Measurements from ENCODE around the gene ARMC9. TPM values are rescaled to one million over a fixed set of nuclear protein-coding genes. Genes with fewer than 3 reads are reported as not detected.
"Not testable (repeated sequence)": the region's sequence is repeated elsewhere in the genome, so short reads cannot be mapped to it uniquely, and the experiment has no call there.

Gene ARMC9
- total RNA-seq, 1 donor from 2014 or later, result 3.9 TPM

DNA sequence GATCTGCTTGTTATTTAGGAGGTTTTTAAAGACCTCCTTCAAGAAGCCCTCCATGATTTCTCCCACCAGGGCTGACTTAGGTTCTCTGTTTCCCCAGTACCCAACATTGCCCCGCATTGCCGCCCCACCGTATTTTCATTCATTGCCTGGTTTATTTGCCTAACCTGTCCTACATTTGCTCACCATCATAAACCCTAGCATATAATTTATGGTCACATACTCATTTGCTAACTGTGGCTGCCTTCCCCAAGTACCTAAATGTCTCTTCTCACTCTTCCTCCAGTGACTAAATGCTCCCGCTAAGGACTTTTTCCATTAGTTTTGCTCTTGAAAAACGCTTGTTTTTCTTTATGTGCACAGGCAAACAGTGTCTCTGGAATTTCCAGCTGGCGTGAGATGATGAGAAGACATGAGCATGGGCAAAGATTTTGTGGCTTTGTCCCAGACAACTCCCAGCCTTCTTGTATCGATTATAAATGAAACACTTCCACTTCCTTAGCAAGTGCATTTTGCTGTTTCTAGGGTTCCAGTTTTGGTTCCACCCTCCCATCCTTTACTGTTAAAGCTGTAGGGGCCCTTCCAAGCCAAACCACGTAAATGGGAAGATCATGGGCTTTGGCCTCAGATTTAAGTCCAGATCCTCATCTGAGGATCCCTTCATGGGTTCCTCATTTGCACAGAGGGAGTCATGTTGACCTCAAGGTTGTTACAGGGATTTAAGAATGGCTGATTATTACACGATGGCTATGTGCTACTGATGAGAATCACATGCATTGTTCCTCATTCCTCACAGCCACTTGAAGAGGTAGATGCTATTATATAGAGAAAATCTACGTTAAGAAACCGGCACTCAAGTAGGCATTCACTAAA lies 21.0 kb upstream of the ARMC9 start:
- intact Hi-C loops (cut with DNase I), result no loop called here
- no peak for DNase-seq (ENCODE audit: low spot score)

DNA sequence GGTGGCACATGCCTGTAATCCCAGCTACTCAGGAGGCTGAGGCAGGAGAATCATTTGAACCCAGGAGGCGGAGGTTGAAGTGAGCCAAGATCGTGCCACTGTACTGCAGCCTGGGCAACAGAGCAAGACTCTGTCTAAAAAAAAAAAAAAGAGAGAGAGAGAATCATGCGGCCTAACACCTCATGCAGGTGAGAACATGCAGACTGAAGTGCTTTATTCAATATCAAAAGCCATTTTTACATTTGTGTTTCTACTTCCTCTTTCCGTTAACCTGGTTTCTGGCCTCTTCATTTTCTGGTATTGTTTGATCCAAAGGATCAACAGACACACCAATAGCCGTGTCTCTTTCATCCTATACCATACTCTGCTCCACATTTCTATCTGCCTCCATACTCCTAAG lies 19.6 kb upstream of the ARMC9 start:
- DNase-seq (ENCODE audit: low spot score); intact Hi-C loops (cut with DNase I): not testable (repeated sequence)

DNA sequence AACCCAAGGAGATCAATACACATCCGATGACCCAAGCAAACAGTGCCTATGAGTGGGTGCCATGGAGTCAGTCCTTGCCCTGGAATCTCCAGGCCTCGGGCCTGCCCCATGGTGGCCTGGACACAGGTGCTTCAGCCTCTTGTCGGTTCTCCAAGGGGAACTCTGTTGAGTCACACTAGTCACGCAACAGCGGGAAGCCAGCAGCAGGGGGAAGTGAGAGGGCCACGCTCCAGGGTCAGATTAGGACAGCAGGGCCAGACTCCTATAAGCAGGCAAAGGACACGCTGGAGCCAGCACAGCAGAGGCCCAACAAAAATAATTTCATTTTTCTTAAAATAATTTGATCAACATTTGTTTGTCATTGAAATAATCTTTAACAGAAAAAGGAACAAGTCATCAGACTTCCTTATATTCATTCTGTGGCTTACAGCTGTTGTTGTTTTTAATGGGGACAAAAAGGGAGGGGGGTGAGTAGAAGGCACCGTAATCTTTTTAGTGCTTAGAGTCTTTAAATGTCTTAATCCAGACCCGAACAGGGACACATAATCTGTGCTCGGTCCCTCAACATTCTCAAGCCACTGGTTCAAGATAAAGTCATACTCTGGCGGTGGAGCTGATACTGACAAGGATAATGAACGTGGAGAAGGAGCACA lies 16.4 kb upstream of the ARMC9 start:
- peak; percentile 91 for DNase-seq (ENCODE audit: low spot score)
- intact Hi-C loops (cut with DNase I), result no loop called here

DNA sequence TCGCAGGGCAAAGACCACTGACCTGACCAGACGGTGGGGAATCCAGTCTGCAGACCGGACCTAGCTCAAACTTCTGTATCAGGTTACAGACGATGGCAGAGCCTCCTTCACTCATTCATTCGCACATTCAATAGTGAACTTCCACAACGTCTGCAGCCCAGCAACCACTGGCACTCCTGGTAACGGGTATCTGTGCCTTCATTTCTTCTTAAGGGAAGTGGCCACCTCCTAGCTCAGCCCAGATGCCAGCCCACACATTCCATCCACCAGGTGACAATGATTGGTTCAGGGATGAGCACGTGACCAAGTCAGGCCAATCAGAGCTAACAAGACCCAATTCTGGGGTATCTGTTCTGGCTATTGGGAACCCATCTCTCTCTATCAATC lies 15.9 kb upstream of the ARMC9 start:
- intact Hi-C loops (cut with DNase I), result no loop called here

DNA sequence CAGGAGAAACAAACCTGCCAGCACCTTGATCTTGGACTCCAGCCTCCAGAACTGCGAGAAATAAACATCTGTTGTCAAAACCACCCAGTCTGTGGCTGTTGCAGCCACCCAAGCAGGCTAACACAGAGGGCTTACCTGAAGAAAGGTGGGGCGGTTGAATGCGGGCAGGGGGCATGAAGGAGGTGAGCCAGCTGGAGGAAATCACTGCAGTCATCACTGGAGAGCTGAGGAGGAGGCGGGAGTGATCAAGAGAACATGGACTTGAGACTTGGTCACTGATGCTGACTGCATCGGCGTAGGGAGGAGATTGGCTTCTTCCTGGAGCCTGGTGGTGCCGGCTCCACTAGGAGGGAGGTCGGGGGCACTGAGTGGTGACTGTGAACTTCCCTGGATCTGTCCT lies 14.6 kb upstream of the ARMC9 start:
- intact Hi-C loops (cut with DNase I), result no loop called here

More for the DNA sequence above, 15.9 kb upstream of the ARMC9 start:
- DNase-seq (ENCODE audit: low spot score), result no peak

DNA sequence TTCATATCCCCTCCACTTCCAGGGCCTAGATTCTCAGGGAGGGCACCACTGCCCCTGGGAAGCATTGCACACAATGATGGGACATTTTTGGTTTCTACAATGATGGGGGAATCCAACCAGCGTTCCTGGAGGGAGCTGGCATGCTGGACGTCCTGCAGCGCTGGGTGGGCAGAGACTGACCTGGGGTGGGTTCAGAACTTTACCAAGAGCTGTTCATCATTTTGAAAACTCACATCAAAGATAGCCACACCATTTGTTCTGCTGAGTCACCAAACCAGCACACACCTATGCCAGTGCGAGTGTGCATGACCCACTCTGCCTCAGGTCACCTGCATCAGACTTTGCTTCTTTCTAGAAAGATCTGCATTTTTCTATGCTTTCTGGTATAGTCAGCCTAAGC lies 14.1 kb upstream of the ARMC9 start:
- no peak for DNase-seq (ENCODE audit: low spot score)
- intact Hi-C loops (cut with DNase I), result no loop called here

More for the DNA sequence above, 14.6 kb upstream of the ARMC9 start:
- no peak for DNase-seq (ENCODE audit: low spot score)

DNA sequence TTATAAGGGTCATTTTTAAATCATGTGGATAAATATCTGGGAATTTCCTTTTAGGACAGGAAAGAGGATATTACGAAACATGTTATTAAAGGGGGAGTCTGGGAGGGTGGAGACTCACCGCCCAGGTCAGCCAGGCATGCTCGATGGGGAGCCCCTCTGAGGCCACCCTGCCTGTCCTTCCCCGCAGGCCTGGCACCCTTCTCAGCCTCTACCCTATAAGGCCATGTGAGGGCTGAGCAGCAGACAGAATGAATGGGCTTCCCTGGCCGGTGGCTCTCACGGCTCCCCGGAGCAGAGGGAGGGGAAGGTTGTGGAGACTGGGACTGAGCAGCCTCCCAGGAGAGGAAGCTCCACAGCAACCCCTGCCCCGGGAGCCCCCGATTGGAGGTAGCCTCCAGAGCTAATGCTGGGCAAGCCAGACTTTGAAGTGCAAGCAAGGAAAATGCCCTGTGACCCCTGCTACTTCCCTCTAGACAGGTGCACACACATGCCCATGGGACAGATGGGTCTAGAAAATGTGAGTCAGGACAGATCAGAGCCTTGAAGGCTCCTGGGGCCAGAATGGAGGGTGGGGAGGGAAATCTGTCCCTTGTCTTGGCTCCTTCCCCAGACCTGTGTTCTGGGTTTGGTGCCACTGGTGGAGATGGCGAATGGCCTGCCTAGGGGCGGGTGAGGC lies 13.2 kb upstream of the ARMC9 start:
- no peak for DNase-seq (ENCODE audit: low spot score)
- intact Hi-C loops (cut with DNase I), result loop anchor here (5.0 kb wide), 1 partner anchor 63 kb away; no protein-coding TSS in a partner anchor

DNA sequence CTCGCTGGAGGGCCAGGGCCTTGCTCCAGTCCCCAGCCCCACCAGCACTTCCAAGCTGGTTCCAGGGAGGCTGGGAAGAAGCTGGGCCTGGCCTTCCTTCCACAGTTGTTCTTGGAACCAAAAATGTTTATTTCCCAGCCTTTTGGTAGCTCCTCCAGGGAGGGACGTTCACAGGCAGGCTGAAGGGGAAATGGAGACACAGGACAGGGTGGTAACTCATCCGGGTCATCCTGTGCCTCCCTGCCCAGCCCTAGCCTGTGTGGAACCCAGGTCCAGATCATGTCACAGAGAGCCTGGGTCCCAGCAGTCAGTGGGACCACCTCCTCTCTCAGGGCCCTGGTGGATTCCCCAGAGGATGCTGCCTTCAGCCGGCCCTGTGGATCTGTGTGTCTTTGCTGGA lies 12.5 kb upstream of the ARMC9 start:
- DNase-seq (ENCODE audit: low spot score), result no peak
- intact Hi-C loops (cut with DNase I), result loop anchor here (5.0 kb wide), 1 partner anchor 64 kb away; no protein-coding TSS in a partner anchor

DNA sequence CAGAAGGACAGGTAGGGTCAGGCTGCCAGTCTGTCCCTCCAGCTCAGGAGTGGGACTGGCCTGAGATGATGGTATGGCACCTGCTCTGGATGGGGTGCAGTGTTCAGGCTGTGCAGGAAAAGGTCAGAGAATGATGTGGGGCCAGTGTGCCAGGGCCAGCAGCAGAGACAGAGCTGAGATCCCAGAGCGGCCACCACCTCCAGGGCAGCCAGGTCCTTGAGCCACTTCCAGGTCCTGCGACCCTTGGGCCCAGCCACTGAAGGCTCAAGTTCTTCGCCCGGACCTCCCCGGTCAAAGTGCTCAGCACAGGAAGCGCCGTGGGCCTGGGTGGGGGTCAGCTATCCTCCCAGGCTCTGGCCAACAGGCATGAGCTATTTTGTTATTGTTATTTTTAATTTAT lies 12.1 kb upstream of the ARMC9 start:
- intact Hi-C loops (cut with DNase I), result loop anchor here (5.0 kb wide), 1 partner anchor 64 kb away; no protein-coding TSS in a partner anchor
- DNase-seq (ENCODE audit: low spot score), result no peak

DNA sequence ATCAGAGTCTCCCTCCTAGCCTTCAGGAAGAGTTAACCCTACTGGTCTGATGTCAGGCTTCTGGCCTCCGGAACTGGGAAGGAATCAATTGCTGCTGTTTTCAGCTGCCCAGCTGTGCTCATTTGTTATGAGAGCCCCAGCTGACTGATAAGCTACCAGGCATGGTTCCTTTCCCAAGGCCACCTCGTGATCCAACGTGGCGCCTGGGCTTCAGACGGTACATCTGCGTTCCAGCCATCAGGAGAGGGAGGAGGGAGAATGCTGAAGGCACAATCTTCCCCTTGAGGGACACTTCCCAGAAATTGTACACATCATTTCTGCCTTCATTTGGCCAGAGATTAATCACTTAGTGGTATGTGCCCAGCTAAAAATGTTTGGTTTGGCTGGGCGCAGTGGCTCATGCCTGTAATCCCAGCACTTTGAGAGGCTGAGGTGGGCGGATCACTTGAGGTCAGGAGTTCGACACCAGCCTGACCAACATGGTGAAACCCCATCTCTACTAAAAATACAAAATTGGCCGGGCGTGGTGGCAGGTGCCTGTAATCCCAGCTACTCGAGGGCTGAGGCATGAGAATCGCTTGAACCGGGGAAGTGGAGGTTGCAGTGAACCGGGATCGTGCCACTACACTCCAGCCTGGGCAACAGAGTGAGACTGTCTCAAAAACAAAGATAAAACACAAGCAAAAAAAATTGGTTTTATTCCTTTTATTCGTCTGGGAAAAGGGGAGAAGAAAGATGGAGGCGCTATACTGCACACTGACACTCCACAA lies 10.5 kb upstream of the ARMC9 start:
- intact Hi-C loops (cut with DNase I), result loop anchor here (5.0 kb wide), 1 partner anchor 66 kb away; no protein-coding TSS in a partner anchor
- no peak for DNase-seq (ENCODE audit: low spot score)

DNA sequence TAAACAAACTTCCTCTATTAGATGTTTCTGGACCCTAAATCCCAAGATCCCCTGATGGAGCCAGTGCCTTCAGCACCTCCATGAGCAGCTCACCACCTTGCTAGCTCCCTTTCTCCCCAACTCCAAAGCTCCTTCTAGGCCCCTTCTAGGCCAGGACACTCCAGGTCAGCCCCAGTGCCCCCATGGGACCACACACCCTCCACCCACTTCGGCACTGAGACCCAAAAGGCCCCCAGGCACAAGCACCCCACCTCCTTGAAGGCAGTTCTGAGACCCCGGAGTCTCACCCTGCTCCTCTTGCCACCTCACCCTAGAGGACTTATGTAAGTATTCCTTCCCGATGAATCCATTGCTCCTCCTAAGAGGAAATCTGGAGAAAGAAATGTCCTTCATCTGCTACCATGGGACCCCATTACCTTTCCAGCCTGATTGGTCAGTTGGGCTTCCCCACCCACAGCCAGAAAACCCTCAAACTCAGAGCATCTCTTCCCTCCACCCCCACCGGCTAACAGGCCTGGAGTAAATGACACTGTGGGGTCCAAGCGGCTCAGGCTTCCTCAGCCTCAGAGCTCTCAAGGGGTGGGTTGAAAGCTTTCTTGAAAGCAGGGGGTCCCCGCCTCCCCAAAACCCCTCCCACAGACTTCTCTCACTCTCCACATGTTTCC lies 9.8 kb upstream of the ARMC9 start:
- intact Hi-C loops (cut with DNase I), result loop anchor here (5.0 kb wide), 1 partner anchor 66 kb away; no protein-coding TSS in a partner anchor
- DNase-seq (ENCODE audit: low spot score), result no peak

DNA sequence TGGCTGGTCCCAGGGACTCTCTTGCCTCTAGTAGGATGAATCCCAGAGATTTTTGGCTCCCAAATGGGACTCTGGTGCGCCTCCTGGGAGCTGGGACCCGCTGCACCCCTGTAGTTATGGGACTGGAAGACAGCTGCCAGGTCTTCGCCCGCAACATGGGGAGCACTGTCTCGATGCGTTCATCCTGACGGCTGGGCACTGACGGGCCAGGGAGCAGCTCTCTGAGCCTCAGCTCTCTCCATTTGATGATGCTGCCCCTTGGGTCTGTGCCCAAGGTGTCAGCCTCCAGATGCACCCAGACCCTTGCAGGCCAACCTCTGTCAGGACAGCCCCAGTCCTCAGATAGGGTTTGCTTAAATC lies 9.3 kb upstream of the ARMC9 start:
- no peak for DNase-seq (ENCODE audit: low spot score)
- intact Hi-C loops (cut with DNase I), result loop anchor here (5.0 kb wide), 1 partner anchor 67 kb away; no protein-coding TSS in a partner anchor

DNA sequence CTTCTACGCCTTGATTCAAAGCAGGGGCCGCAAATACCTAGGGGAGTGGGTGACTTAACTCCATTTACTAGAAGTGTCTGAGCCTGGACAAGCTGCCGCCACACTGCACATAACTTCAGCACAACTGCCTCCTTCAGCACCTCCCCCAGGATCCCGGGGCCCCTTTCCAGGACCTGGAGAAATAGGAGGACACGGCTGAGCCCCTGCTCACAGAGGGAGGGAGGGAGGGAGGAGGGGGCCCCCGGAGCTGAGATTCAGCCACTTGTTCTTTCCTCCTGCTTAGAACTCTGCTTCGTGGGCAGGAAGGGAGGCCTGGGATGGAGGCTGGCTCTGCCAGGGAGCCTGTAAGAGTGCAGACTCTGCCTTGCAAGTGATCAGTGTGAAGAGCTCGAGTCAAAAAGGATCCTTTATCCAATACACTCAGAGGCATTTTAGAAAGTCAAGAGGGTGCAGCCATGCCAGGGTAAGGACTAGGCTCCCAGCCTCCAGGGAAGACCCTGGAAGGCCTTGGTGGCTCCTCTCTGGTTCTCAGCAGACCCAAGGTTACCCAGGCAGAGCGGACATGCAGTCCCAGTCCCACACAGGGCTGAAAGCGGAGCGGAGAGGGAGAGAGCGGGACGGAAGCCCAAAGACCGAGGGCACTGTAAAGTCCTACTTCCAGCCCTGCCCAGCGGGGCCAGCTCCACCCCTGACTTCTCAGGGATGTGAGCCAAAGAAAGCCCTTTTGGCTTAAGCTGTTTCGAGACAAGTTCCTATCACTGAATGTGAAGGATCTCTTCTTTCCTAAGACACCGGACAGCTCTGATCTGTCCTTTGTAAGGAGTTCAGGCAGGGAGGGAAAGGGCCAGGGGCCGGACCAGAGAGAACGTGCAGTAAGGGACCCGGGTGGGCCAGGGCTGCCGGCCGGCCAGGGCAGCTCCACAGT lies 8.6 kb upstream of the ARMC9 start:
- intact Hi-C loops (cut with DNase I), result loop anchor here (5.0 kb wide), 2 partner anchors 68 to 88 kb away; no protein-coding TSS in a partner anchor
- peak; percentile 75 for DNase-seq (ENCODE audit: low spot score)

DNA sequence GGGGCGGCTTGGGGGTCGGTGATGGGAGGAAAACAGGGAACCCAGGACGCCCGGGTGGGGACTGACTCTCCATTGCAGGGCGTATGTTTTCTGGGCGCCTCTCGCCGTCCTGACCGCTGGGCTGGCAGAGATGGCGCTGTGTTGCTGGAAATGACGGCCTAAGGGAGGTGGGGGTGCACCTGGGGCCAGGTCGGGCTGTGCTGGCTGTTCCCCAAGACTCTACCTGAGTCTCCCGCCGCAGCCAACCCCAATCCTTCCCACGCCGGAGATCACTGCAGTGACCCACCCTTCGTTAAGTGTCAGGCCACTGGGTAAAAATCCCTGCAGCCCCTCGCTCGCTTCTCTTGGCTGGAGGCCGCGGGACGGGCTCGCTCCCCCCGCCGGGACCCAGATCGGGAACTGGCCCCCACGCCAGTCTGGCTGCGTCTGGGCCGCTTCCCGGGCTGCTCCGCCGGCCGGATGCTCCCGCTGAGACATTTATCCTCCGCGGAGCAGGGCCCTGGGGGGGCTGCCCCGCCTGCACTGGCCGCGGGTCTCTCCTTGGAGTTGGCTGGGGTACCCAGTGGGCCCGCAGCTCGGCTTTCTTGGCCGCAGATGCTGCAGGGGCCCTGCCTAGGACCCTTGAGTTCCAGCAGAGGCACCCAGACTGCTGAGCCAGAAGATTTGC lies 7.8 kb upstream of the ARMC9 start:
- intact Hi-C loops (cut with DNase I), result loop anchor here (5.0 kb wide), 1 partner anchor 88 kb away; no protein-coding TSS in a partner anchor
- peak; percentile 84 for DNase-seq (ENCODE audit: low spot score)

DNA sequence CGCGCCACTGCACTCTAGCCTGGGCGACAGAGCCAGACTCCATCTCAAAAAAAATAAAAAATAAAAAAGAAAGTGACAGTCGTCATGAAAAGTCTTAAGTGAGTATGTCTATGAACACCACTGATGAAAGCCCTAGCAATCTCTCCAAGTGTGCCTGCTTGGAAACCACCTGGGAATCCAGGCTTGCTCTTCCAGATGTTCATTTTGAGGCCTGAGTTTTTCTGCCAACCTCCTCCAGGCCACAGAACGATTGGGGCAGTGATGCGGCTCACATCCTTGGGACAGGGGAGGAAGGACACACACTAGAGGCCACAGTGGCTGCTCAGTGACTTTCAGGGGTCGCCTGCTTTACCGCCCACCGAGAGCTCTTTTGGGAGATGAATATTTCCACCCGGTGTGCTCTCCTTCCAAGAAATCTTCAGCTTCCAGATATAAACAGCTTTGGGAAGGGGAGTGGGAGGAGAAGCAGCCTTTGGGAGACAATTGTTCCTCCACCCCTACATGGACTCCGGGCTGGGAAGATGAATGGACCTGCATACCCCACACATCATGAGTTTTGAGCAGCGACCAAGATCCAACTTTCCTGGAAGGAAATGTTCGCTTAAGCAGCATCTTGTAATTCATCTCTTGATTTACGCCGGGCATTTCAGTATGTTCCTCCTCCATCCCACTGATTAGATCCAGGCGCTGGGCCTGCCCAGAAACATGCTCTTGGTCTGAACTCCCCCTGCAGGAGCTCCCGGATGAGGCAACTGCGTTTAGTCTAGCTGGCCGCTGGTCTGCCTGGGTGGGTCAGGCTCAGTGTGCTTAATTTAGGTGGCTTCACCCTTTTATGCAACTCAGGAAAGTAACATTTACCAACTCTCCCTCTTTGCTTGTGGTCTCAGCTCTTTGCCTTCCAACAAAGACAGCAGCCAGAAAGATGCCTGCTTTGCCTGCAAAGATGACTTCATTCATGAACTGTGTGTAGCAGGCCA lies 6.2 kb upstream of the ARMC9 start:
- DNase-seq (ENCODE audit: low spot score), result peak; percentile 85
- intact Hi-C loops (cut with DNase I), result loop anchor here (5.0 kb wide), 1 partner anchor 90 kb away; no protein-coding TSS in a partner anchor

DNA sequence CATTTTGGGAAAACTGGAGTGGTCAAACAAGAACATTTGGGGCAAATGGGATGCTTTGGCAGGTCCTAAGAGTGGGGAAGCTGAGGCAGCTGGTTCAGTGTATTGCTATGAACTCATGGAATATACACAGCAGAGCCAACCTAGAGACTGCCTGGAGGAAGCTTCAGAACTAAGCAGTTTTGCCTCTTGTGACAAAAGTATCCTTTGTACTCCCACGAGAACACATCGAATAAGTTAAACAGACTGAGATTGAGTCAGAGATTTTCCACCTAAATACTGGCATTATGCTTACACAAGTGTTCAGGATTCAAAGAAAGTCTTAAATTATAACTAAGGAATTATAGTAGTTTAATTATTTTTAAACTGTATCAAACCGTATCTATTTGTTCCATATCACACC lies 5.2 kb upstream of the ARMC9 start:
- intact Hi-C loops (cut with DNase I), result loop anchor here (5.0 kb wide), 1 partner anchor 91 kb away; no protein-coding TSS in a partner anchor
- no peak for DNase-seq (ENCODE audit: low spot score)

All from cardiac septum (tissue), 1 donor.